ENCODE measurements around the gene LRRC8E. TPM values are rescaled to one million over a fixed set of nuclear protein-coding genes. Genes with fewer than 3 reads are reported as not detected.

LRRC8E gene
- total and polyA plus RNA-seq, 4 donors, result 1.8 to 3.3 (median 2.4) TPM; not detected in 1

GRCh38 chr19:7843521-7843920 lies 44.8 kb upstream of the LRRC8E start:
- TF ChIP-seq YY1 (IDR thresholded peaks at IDR 0.05) (no peak), HNF4G (IDR thresholded peaks at IDR 0.05) (no peak)
- Histone ChIP-seq H3K9ac (ENCODE audit: low read depth in 1 of 2, low read length in 2 of 2) (no peak overlapping the region), H3K36me3 (ENCODE audit: control insufficient read depth in 4 of 4, insufficient read depth in 3 of 4, low read depth in 1 of 4, low read length in 3 of 4) (no peaks in the 10 kb centered on the region), H3K9me3 (ENCODE audit: control insufficient read depth in 4 of 4, low read length in 3 of 4) (no peaks in the 10 kb centered on the region), H3K27me3 (ENCODE audit: control insufficient read depth in 4 of 4, insufficient read depth in 4 of 4, low read length in 3 of 4) (no peaks in the 10 kb centered on the region), H3K4me3 (ENCODE audit: low read depth in 1 of 3, low read length in 3 of 3) (no peak overlapping the region), H3K4me1 (ENCODE audit: control insufficient read depth in 4 of 4, insufficient read depth in 4 of 4, low read length in 3 of 4) (no peaks in the 10 kb centered on the region), H3K27ac (ENCODE audit: low read depth in 1 of 2, low read length in 2 of 2) (no peak overlapping the region)
- no peak for DNase-seq (ENCODE audit: low spot score)
- 95% methylated on average over 6 of the region's 6 CpGs for WGBS

GRCh38 chr19:7844405-7844804 lies 43.9 kb upstream of the LRRC8E start:
- Histone ChIP-seq H3K4me1 (ENCODE audit: control insufficient read depth in 4 of 4, insufficient read depth in 4 of 4, low read length in 3 of 4) (no peaks in the 10 kb centered on the region), H3K9ac (ENCODE audit: low read depth in 1 of 2, low read length in 2 of 2) (no peak overlapping the region), H3K27me3 (ENCODE audit: control insufficient read depth in 4 of 4, insufficient read depth in 4 of 4, low read length in 3 of 4) (no peaks in the 10 kb centered on the region), H3K36me3 (ENCODE audit: control insufficient read depth in 4 of 4, insufficient read depth in 3 of 4, low read depth in 1 of 4, low read length in 3 of 4) (no peaks in the 10 kb centered on the region), H3K9me3 (ENCODE audit: control insufficient read depth in 4 of 4, low read length in 3 of 4) (no peaks in the 10 kb centered on the region), H3K4me3 (ENCODE audit: low read depth in 1 of 3, low read length in 3 of 3) (no peak overlapping the region), H3K27ac (ENCODE audit: low read depth in 1 of 2, low read length in 2 of 2) (no peak overlapping the region)
- 70% methylated on average over 5 of the region's 5 CpGs for WGBS
- no peak for TF ChIP-seq ZBTB33 (IDR thresholded peaks at IDR 0.05)
- TF ChIP-seq FOXA1 (IDR thresholded peaks at IDR 0.05), result no peak
- no peak for TF ChIP-seq CTCF (IDR thresholded peaks at IDR 0.05; ENCODE audit: low read depth, low read length, missing input control)
- TF ChIP-seq FOXA2 (IDR thresholded peaks at IDR 0.05), result no peak
- TF ChIP-seq, protein P1, sequence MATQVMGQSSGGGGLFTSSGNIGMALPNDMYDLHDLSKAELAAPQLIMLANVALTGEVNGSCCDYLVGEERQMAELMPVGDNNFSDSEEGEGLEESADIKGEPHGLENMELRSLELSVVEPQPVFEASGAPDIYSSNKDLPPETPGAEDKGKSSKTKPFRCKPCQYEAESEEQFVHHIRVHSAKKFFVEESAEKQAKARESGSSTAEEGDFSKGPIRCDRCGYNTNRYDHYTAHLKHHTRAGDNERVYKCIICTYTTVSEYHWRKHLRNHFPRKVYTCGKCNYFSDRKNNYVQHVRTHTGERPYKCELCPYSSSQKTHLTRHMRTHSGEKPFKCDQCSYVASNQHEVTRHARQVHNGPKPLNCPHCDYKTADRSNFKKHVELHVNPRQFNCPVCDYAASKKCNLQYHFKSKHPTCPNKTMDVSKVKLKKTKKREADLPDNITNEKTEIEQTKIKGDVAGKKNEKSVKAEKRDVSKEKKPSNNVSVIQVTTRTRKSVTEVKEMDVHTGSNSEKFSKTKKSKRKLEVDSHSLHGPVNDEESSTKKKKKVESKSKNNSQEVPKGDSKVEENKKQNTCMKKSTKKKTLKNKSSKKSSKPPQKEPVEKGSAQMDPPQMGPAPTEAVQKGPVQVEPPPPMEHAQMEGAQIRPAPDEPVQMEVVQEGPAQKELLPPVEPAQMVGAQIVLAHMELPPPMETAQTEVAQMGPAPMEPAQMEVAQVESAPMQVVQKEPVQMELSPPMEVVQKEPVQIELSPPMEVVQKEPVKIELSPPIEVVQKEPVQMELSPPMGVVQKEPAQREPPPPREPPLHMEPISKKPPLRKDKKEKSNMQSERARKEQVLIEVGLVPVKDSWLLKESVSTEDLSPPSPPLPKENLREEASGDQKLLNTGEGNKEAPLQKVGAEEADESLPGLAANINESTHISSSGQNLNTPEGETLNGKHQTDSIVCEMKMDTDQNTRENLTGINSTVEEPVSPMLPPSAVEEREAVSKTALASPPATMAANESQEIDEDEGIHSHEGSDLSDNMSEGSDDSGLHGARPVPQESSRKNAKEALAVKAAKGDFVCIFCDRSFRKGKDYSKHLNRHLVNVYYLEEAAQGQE (IDR thresholded peaks at IDR 0.05), result no peak
- TF ChIP-seq RAD21 (IDR thresholded peaks at IDR 0.05), result no peak
- no peak for TF ChIP-seq HNF4G (IDR thresholded peaks at IDR 0.05)
- TF ChIP-seq JUND (IDR thresholded peaks at IDR 0.05), result no peak
- no peak for TF ChIP-seq EGR1 (IDR thresholded peaks at IDR 0.05; ENCODE audit: low read depth in 2 of 2)
- no peak for TF ChIP-seq HNF4A (conservative IDR thresholded peaks at IDR 0.05)
- no peak for TF ChIP-seq MAX (IDR thresholded peaks at IDR 0.05)
- no peak for DNase-seq (ENCODE audit: low spot score)
